HCT116 (cell line): ENCODE data around the gene TEPSIN. TPM values are rescaled to one million over a fixed set of nuclear protein-coding genes. Genes with fewer than 3 reads are reported as not detected.

Source experiments
- ATAC-seq: fragments of 200-7000 bp; cut with Tn5 transposase; 2 replicates; pipeline ENCODE4 v1.9.1; 2020; ENCODE audit warnings: mild to moderate bottlenecking, moderate library complexity
- BruUV-seq: library from RNA; stranded (reverse); fragments of 400-500 nt; replicated peaks from 2 replicates; lab custom pipeline; 2021; lab: Mats Ljungman, UMichigan
- CTCF ChIA-PET: fragments of 300-600 bp; sonication (Branson Sonifier 250); formaldehyde crosslinking; loops from one replicate; lab custom pipeline; 2021; ENCODE audit warnings: antibody characterized with exemption; lab: Charles Lee
- POLR2A ChIA-PET: fragments of 300-600, 350-600 bp; sonication (Branson Sonifier 250); formaldehyde crosslinking; loops from one replicate; lab custom pipeline; 2021; ENCODE audit warnings: antibody characterized with exemption; lab: Charles Lee
- RAD21 ChIA-PET, 2 experiments: fragments of 300-600 bp; sonication (Branson Sonifier 250); formaldehyde crosslinking; loops; one replicate each; lab custom pipeline; 2023; ENCODE audit warnings: low total read pairs in 2 of 2; ENCODE audit not compliant: uncharacterized antibody in 2 of 2, unreplicated experiment in 2 of 2, low non-redundant PET in 1 of 2; lab: Charles Lee
- DNase-seq: peaks from one replicate; pipeline ENCODE4 v3.0.0-alpha.2; 2010; ENCODE audit warnings: low read depth, low spot score
- H2AFZ ChIP-seq: fragments of 200-600 bp; shearing (Covaris generic), sonication (generic); 2 replicates; pipeline ENCODE4 v1.6.1; 2017; ENCODE audit warnings: low read depth, mixed run types, mixed read lengths, antibody characterized with exemption, low read length; ENCODE audit not compliant: poor library complexity, severe bottlenecking
- H3K27ac ChIP-seq: 2 replicates; pipeline ENCODE4 v1.5.1; 2012; ENCODE audit warnings: low read depth, low read length
- H3K27me3 ChIP-seq: fragments of 200-600 bp; sonication (generic); 2 replicates; pipeline ENCODE4 v1.6.1; 2016; ENCODE audit warnings: mixed run types, low read length, mixed read lengths; ENCODE audit not compliant: insufficient read depth
- H3K36me3 ChIP-seq, 2 experiments: fragments of 200-500 bp in 1 of 2; fragments of 200-600 bp in 1 of 2; sonication (Bioruptor generic) in 1 of 2; sonication (generic) in 1 of 2; 2 replicates each; pipeline versions ENCODE4 v1.5.1 to v1.6.1; 2014 to 2016; ENCODE audit warnings: low read length in 2 of 2, inconsistent platforms in 1 of 2, mixed read lengths in 1 of 2, mixed run types in 1 of 2; ENCODE audit not compliant: insufficient read depth in 2 of 2, control insufficient read depth in 1 of 2
- H3K4me1 ChIP-seq, 2 experiments: fragments of 200-600 bp in 1 of 2; sonication (generic) in 1 of 2; 2 replicates each; pipeline versions ENCODE4 v1.5.1 to v1.6.1; 2012 to 2017; ENCODE audit warnings: low read length in 2 of 2, inconsistent platforms in 1 of 2, mild to moderate bottlenecking in 1 of 2, mixed read lengths in 1 of 2, mixed run types in 1 of 2, moderate library complexity in 1 of 2; ENCODE audit not compliant: insufficient read depth in 2 of 2, control insufficient read depth in 1 of 2
- H3K4me2 ChIP-seq: fragments of 200-600 bp; sonication (generic); 2 replicates; pipeline ENCODE4 v1.6.1; 2017; ENCODE audit warnings: mixed run types, low read length, mixed read lengths
- H3K4me3 ChIP-seq, 2 experiments: fragments of 200-600 bp in 1 of 2; sonication (generic) in 1 of 2; replicated peaks in 1 of 2; 2 replicates each; pipeline ENCODE4 v1.5.1; 2011 to 2016; ENCODE audit warnings: low read length in 2 of 2, control low read depth in 1 of 2, low read depth in 1 of 2, mild to moderate bottlenecking in 1 of 2, mixed read lengths in 1 of 2, mixed run types in 1 of 2
- H3K79me2 ChIP-seq: fragments of 200-600 bp; sonication (generic); 2 replicates; pipeline ENCODE4 v1.6.1; 2017; ENCODE audit warnings: mild to moderate bottlenecking, mixed run types, low read length, moderate library complexity, mixed read lengths; ENCODE audit not compliant: insufficient read depth
- H3K9ac ChIP-seq: fragments of 200-600 bp; sonication (generic); 2 replicates; pipeline ENCODE4 v1.6.1; 2016; ENCODE audit warnings: low read length, mixed read lengths
- H3K9me2 ChIP-seq: fragments of 200-600 bp; sonication (generic), shearing (Covaris generic); 2 replicates; pipeline ENCODE4 v1.6.1; 2017; ENCODE audit warnings: mixed run types, mild to moderate bottlenecking, moderate library complexity; ENCODE audit not compliant: insufficient read depth
- H3K9me3 ChIP-seq, 2 experiments: fragments of 200-500 bp in 1 of 2; fragments of 200-600 bp in 1 of 2; sonication (Bioruptor generic) in 1 of 2; sonication (generic) in 1 of 2; 2 replicates each; pipeline ENCODE4 v1.6.1; 2014 to 2017; ENCODE audit warnings: low read length in 2 of 2, mixed read lengths in 2 of 2, inconsistent platforms in 1 of 2, low read depth in 1 of 2, mild to moderate bottlenecking in 1 of 2, mixed run types in 1 of 2, moderate library complexity in 1 of 2; ENCODE audit not compliant: control insufficient read depth in 1 of 2, insufficient read depth in 1 of 2
- H4K20me1 ChIP-seq: fragments of 200-600 bp; sonication (generic), shearing (Covaris generic); 2 replicates; pipeline ENCODE4 v1.6.1; 2017; ENCODE audit warnings: mixed run types, mild to moderate bottlenecking, moderate library complexity; ENCODE audit not compliant: insufficient read depth
- CEBPB ChIP-seq: IDR thresholded peaks from 2 replicates; pipeline ENCODE4 v1.6.1; 2012; ENCODE audit warnings: low read depth
- CTCF ChIP-seq, 3 experiments: fragments of 200-600 bp in 1 of 3; sonication (generic) in 1 of 3; IDR thresholded peaks in 2 of 3; conservative IDR thresholded peaks in 1 of 3; 2 replicates each; pipeline ENCODE4 v1.5.1; 2012 to 2017; ENCODE audit warnings: low read depth in 2 of 3, low read length in 2 of 3, antibody characterized with exemption in 1 of 3, borderline replicate concordance in 1 of 3, control low read depth in 1 of 3, mild to moderate bottlenecking in 1 of 3, mixed read lengths in 1 of 3, mixed run types in 1 of 3, moderate library complexity in 1 of 3; ENCODE audit not compliant: insufficient read depth in 1 of 3
- MAX ChIP-seq: IDR thresholded peaks from 2 replicates; pipeline ENCODE4 v1.6.1; 2012
- REST ChIP-seq: IDR thresholded peaks from 2 replicates; pipeline ENCODE4 v1.6.1; 2012; ENCODE audit warnings: low read depth
- ZFX ChIP-seq: fragments of 450-650 bp; IDR thresholded peaks from 2 replicates; pipeline ENCODE4 v1.6.1; 2017
- ZNF274 ChIP-seq: fragments of 200-500 bp; sonication (Bioruptor generic); IDR thresholded peaks from 2 replicates; pipeline ENCODE4 v1.6.1; 2014; ENCODE audit warnings: mild to moderate bottlenecking, low read depth, low read length, inconsistent platforms
- intact Hi-C: fragments of 100-400 bp; cut with micrococcal nuclease; formaldehyde crosslinking; loops from 2 replicates; pipeline ENCODE4 v1.10.0; 2022
- total RNA-seq: library from RNA; stranded (reverse); gene quantifications from one replicate; pipeline ENCODE4 v1.2.1, GENCODE V29; 2021; ENCODE audit not compliant: unreplicated experiment

Gene TEPSIN
- total RNA-seq, 1 experiment from 2014 or later = 50.6 TPM

- Histone ChIP-seq H3K27me3 (no peaks in the 10 kb centered on the region), H3K9me3 (no peaks in the 10 kb centered on the region), H3K4me3 (no peak overlapping the region), H3K79me2 (peaks cover 4% of the 10 kb centered on the region; the same call in 1 of the 2 replicates), H3K36me3 (peaks cover 37 to 53% of the 10 kb centered on the region in 2 experiments), H3K9me2 (no peaks in the 10 kb centered on the region), H4K20me1 (no peaks in the 10 kb centered on the region), H3K9ac (no peak overlapping the region), H3K27ac (no peak overlapping the region)
- BruUV-seq = no TSS peak
- intact Hi-C loops = no loop called here
- RAD21 ChIA-PET = no interaction called here
- no peak for ATAC-seq
- no peak for TF ChIP-seq MAX
- TF ChIP-seq, all 23 proteins: peak for 0
- Histone ChIP-seq H3K4me2 (no peak overlapping the region), H3K4me1 (no peaks in the 10 kb centered on the region), H2AFZ (no peak overlapping the region)
- DNase-seq = no peak
- ChIA-PET CTCF (no interaction called here), POLR2A (no interaction called here)
Observed at GRCh38 chr17:81264640-81265039, 25.8 kb upstream of the TEPSIN start.

GRCh38 chr17:81263371-81264181 is 24.7 kb upstream of the TEPSIN start:
- intact Hi-C loops = no loop called here
- Histone ChIP-seq H4K20me1 (no peaks in the 10 kb centered on the region), H3K4me3 (no peak overlapping the region), H2AFZ (no peak overlapping the region), H3K27ac (no peak overlapping the region), H3K9me3 (no peaks in the 10 kb centered on the region), H3K9ac (no peak overlapping the region), H3K27me3 (no peaks in the 10 kb centered on the region), H3K9me2 (no peaks in the 10 kb centered on the region), H3K4me2 (no peak overlapping the region), H3K4me1 (no peaks in the 10 kb centered on the region), H3K36me3 (peaks cover 42 to 55% of the 10 kb centered on the region in 2 experiments), H3K79me2 (peaks cover 4% of the 10 kb centered on the region; the same call in 1 of the 2 replicates)
- ATAC-seq (no peak), DNase-seq (no peak)
- ChIA-PET CTCF (no interaction called here), RAD21 (no interaction called here), POLR2A (no interaction called here)
- TF ChIP-seq ZNF274 = no peak
- TF ChIP-seq ZFX = no peak
- TF ChIP-seq REST = no peak
- TF ChIP-seq CEBPB = no peak
- TF ChIP-seq CTCF (IDR thresholded peaks at IDR 0.05 in 2 of 3, conservative IDR thresholded peaks at IDR 0.05 in 1 of 3; ENCODE audit: borderline replicate concordance in 1 of 3, insufficient read depth in 1 of 3, low read depth in 2 of 3, low read length in 2 of 3) = 0 out of 6 replicates have a peak, but pooled peaks of 2 of the 3 experiments have one; percentile 3 to 8
- no TSS peak for BruUV-seq
